Endothelial cell of hepatic sinusoid (primary cell): ENCODE measurements around the gene IGIP.

Source experiments
- in situ Hi-C: cut with HindIII; loops from 2 replicates; pipeline ENCODE4 v1.10.0; 2017; ENCODE audit warnings: low sequenced_read_pairs

IGIP gene

GRCh38 chr5:140162275-140162674 is 36.5 kb downstream of the IGIP start:
- in situ Hi-C loops, result no loop called here

- in situ Hi-C loops, result no loop called here
These were observed 37.0 kb downstream of the IGIP start for GRCh38 chr5:140162781-140163180.

- in situ Hi-C loops, result no loop called here
These were observed 39.6 kb downstream of the IGIP start for GRCh38 chr5:140165101-140165922.

GRCh38 chr5:140165923-140166270 is 40.2 kb downstream of the IGIP start:
- in situ Hi-C loops, result no loop called here

- in situ Hi-C loops, result no loop called here
These were observed 41.2 kb downstream of the IGIP start for GRCh38 chr5:140166911-140167310.

- in situ Hi-C loops, result no loop called here
These were observed 42.6 kb downstream of the IGIP start for GRCh38 chr5:140168371-140168770.

- in situ Hi-C loops, result no loop called here
These were observed 43.7 kb downstream of the IGIP start for GRCh38 chr5:140169410-140169809.

GRCh38 chr5:140172483-140172882 is 46.7 kb downstream of the IGIP start:
- in situ Hi-C loops, result no loop called here

GRCh38 chr5:140174014-140174413 is 48.3 kb downstream of the IGIP start:
- in situ Hi-C loops, result no loop called here

- in situ Hi-C loops, result no loop called here
These were observed 49.0 kb downstream of the IGIP start, which contains the start of gene CYSTM1 for GRCh38 chr5:140174465-140175366. Gene CYSTM1 (plus strand): TSS chr5:140175188. CDS start chr5:140194466, 19,278 bp downstream.

- in situ Hi-C loops, result no loop called here
These were observed 49.8 kb downstream of the IGIP start for GRCh38 chr5:140175367-140176030.

- in situ Hi-C loops, result no loop called here
These were observed 50.3 kb downstream of the IGIP start for GRCh38 chr5:140176031-140176387.

GRCh38 chr5:140178086-140178410 is 52.3 kb downstream of the IGIP start:
- in situ Hi-C loops, result no loop called here

GRCh38 chr5:140178482-140179116 is 52.9 kb downstream of the IGIP start:
- in situ Hi-C loops, result no loop called here
